ENCODE results near the gene PTTG1. TPM values are rescaled to one million over a fixed set of nuclear protein-coding genes. Genes with fewer than 3 reads are reported as not detected.

Gene PTTG1
- 35.6 TPM for polyA plus RNA-seq
- long read RNA-seq, donor 1, transcript PTTG1-201 (6 exons, 753 nt) = major isoform, 14 of 44 reads
- long read RNA-seq, donor 1, partial matches to known transcripts = 23 of 44 reads
- long read RNA-seq, donor 1, other reads (novel, unspliced or antisense) = 0 of 44 reads
- long read RNA-seq, donor 2, transcript PTTG1-201 (6 exons, 753 nt) = major isoform, 26 of 70 reads
- long read RNA-seq, donor 2, transcript PTTG1-202 (5 exons, 1,070 nt) = minor isoform, 11 of 70 reads
- long read RNA-seq, donor 2, partial matches to known transcripts = 29 of 70 reads
- long read RNA-seq, donor 2, other reads (novel, unspliced or antisense) = 0 of 70 reads
- long read RNA-seq, donor 3, transcript PTTG1-202 (5 exons, 1,070 nt) = minor isoform, 14 of 88 reads
- long read RNA-seq, donor 3, transcript PTTG1-201 (6 exons, 753 nt) = major isoform, 33 of 88 reads
- long read RNA-seq, donor 3, partial matches to known transcripts = 40 of 88 reads
- long read RNA-seq, donor 3, other reads (novel, unspliced or antisense) = 0 of 88 reads
- long read RNA-seq, donor 4, partial matches to known transcripts = 0 of 1 reads
- long read RNA-seq, donor 4, other reads (novel, unspliced or antisense) = 0 of 1 reads
- long read RNA-seq, donor 5, transcript PTTG1-201 (6 exons, 753 nt) = major isoform, 18 of 36 reads
- long read RNA-seq, donor 5, partial matches to known transcripts = 13 of 36 reads
- long read RNA-seq, donor 5, other reads (novel, unspliced or antisense) = 0 of 36 reads
- long read RNA-seq, donor 6, transcript PTTG1-201 (6 exons, 753 nt) = major isoform, 22 of 54 reads
- long read RNA-seq, donor 6, transcript PTTG1-202 (5 exons, 1,070 nt) = minor isoform, 13 of 54 reads
- long read RNA-seq, donor 6, partial matches to known transcripts = 18 of 54 reads
- long read RNA-seq, donor 6, other reads (novel, unspliced or antisense) = 0 of 54 reads
- long read RNA-seq, donor 7, transcript PTTG1-201 (6 exons, 753 nt) = major isoform, 21 of 59 reads
- long read RNA-seq, donor 7, transcript PTTG1-202 (5 exons, 1,070 nt) = minor isoform, 14 of 59 reads
- long read RNA-seq, donor 7, partial matches to known transcripts = 20 of 59 reads
- long read RNA-seq, donor 7, other reads (novel, unspliced or antisense) = 0 of 59 reads
- long read RNA-seq, donor 8, transcript PTTG1-202 (5 exons, 1,070 nt) = minor isoform, 7 of 92 reads
- long read RNA-seq, donor 8, transcript PTTG1-201 (6 exons, 753 nt) = major isoform, 46 of 92 reads
- long read RNA-seq, donor 8, partial matches to known transcripts = 37 of 92 reads
- long read RNA-seq, donor 8, other reads (novel, unspliced or antisense) = 0 of 92 reads
- long read RNA-seq, donor 9, transcript PTTG1-202 (5 exons, 1,070 nt) = minor isoform, 16 of 81 reads
- long read RNA-seq, donor 9, transcript PTTG1-201 (6 exons, 753 nt) = major isoform, 30 of 81 reads
- long read RNA-seq, donor 9, partial matches to known transcripts = 33 of 81 reads
- long read RNA-seq, donor 9, other reads (novel, unspliced or antisense) = 0 of 81 reads
- long read RNA-seq, donor 10, transcript PTTG1-202 (5 exons, 1,070 nt) = minor isoform, 6 of 57 reads
- long read RNA-seq, donor 10, transcript PTTG1-201 (6 exons, 753 nt) = major isoform, 30 of 57 reads
- long read RNA-seq, donor 10, partial matches to known transcripts = 21 of 57 reads
- long read RNA-seq, donor 10, other reads (novel, unspliced or antisense) = 0 of 57 reads
- long read RNA-seq, donor 11, transcript PTTG1-202 (5 exons, 1,070 nt) = minor isoform, 11 of 48 reads
- long read RNA-seq, donor 11, transcript PTTG1-201 (6 exons, 753 nt) = major isoform, 16 of 48 reads
- long read RNA-seq, donor 11, partial matches to known transcripts = 20 of 48 reads
- long read RNA-seq, donor 11, other reads (novel, unspliced or antisense) = 0 of 48 reads

DNA sequence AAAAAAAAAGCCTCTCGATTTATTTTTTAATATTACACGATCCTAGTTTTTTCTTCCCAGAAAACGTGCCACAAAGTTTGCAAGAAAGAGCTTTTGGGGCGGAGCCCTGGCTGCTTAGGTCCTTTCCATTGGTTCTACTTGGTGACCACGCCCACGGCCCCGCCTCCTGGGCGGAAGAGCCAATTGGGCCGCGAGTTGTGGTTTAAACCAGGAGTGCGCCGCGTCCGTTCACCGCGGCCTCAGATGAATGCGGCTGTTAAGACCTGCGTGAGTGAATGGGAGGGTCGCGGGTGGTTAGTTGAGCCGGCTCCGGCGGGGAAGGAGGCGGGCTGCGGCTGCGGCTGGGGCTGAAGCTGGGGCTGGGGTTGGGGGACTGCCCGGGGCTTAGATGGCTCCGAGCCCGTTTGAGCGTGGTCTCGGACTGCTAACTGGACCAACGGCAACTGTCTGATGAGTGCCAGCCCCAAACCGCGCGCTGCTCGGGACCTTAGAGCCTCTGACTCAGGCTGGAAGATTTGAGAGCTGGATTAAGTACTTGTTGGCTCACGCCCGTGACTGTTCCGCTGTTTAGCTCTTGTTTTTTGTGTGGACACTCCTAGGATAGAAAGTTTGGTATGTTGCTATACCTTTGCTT lies at the start of gene PTTG1:
TSS of gene PTTG1 (plus strand) at position 231 of the 634 bp plus-strand sequence. CDS start 458 bp downstream, outside the sequence.
- H3K4me1 ChIP-seq (ENCODE audit: control insufficient read depth, insufficient read depth, low read length) = peaks cover 8% of the 10 kb centered on the region

DNA sequence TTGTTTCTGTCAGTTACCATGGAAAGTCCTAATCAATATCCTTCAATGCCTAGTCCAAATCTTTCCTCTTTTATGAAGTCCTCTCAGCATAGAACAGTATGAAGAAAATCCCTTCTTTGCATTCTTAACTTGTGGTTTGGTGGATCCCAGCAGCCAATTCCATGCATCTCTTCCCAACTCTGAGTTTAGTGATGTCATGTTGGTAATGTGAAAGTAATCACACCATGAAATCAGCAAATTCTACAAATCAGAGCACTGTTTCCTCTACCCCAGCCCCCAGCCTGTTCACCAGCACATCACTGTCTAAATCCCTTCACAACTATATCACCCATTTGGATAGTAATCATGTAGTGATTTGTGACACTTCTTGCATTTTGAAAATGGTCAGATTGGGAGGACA lies 46.5 kb upstream of the PTTG1 start:
- Histone ChIP-seq H3K36me3 (ENCODE audit: control insufficient read depth, insufficient read depth, low read length) (no peaks in the 10 kb centered on the region), H3K27ac (ENCODE audit: low read length) (no peak overlapping the region), H3K4me3 (ENCODE audit: low read length) (no peak overlapping the region), H3K27me3 (ENCODE audit: control insufficient read depth, insufficient read depth, low read length) (peaks cover 7% of the 10 kb centered on the region), H3K4me1 (ENCODE audit: control insufficient read depth, insufficient read depth, low read length) (no peaks in the 10 kb centered on the region), H3K9me3 (ENCODE audit: control insufficient read depth, low read depth, low read length) (no peaks in the 10 kb centered on the region)
- no peak for DNase-seq

More for the DNA sequence above, at the start of gene PTTG1:
- no peaks in the 10 kb centered on the region for H3K9me3 ChIP-seq (ENCODE audit: control insufficient read depth, low read depth, low read length)
- H3K27me3 ChIP-seq (ENCODE audit: control insufficient read depth, insufficient read depth, low read length) = no peaks in the 10 kb centered on the region
- peak within 1 kb of the TSS; percentile 72 for H3K4me3 ChIP-seq (ENCODE audit: low read length)
- peak within 1 kb of the TSS; percentile 30 for H3K27ac ChIP-seq (ENCODE audit: low read length)
- DNase-seq = peak; percentile 96 to 97
- no peaks in the 10 kb centered on the region for H3K36me3 ChIP-seq (ENCODE audit: control insufficient read depth, insufficient read depth, low read length)
- 0% methylated on average over 1 of the region's 39 CpGs for WGBS (ENCODE audit: insufficient coverage, low lambda C conversion rate)

DNA sequence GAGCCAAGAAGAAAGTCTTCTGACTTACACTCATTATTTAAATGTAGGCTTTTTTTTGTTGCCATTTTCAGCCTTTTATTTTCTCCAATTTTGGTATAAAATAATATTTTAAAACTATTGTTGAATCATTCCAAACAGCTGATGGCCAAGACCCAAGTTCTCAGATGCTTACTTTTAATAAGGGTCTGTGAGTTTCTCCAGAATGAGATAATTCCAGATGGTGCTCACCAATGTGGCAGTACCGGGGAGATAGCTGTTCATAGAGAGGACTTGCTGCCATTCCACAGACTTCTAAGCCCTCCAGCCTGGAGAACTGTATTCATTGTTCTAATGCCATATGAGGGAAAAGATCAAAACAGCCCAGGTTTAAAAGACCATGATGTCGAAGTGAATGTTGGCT lies 46.0 kb upstream of the PTTG1 start:
- no peaks in the 10 kb centered on the region for H3K4me1 ChIP-seq (ENCODE audit: control insufficient read depth, insufficient read depth, low read length)
- no peaks in the 10 kb centered on the region for H3K9me3 ChIP-seq (ENCODE audit: control insufficient read depth, low read depth, low read length)
- no peak for DNase-seq
- WGBS (ENCODE audit: insufficient coverage, low lambda C conversion rate) = no CpG with 5 or more reads among the region's 2 CpGs
- H3K27me3 ChIP-seq (ENCODE audit: control insufficient read depth, insufficient read depth, low read length) = peaks cover 2% of the 10 kb centered on the region
- H3K36me3 ChIP-seq (ENCODE audit: control insufficient read depth, insufficient read depth, low read length) = no peaks in the 10 kb centered on the region
- no peak overlapping the region for H3K4me3 ChIP-seq (ENCODE audit: low read length)
- H3K27ac ChIP-seq (ENCODE audit: low read length) = no peak overlapping the region

DNA sequence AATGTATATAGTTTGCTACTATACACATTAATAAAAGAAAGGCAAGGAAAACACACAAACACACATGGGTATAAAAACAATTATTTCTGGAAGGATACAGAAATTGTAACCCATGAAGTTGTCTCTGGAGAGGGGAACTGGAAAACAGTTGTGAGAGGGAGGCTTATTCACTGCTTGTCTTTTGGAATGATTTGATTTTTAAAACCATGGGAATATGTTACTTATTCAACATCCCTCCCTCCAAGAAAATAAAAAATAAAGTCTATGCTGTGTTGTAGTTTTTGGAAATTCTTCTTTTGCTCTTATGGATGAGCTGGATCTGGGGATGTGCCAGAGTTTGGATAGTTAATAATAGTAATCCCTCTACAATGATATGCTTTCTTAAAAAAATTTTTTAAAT lies 45.2 kb upstream of the PTTG1 start:
- peaks cover 2% of the 10 kb centered on the region for H3K27me3 ChIP-seq (ENCODE audit: control insufficient read depth, insufficient read depth, low read length)
- H3K4me3 ChIP-seq (ENCODE audit: low read length) = no peak overlapping the region
- no peaks in the 10 kb centered on the region for H3K4me1 ChIP-seq (ENCODE audit: control insufficient read depth, insufficient read depth, low read length)
- H3K27ac ChIP-seq (ENCODE audit: low read length) = no peak overlapping the region
- DNase-seq = no peak
- H3K36me3 ChIP-seq (ENCODE audit: control insufficient read depth, insufficient read depth, low read length) = no peaks in the 10 kb centered on the region
- no peaks in the 10 kb centered on the region for H3K9me3 ChIP-seq (ENCODE audit: control insufficient read depth, low read depth, low read length)

DNA sequence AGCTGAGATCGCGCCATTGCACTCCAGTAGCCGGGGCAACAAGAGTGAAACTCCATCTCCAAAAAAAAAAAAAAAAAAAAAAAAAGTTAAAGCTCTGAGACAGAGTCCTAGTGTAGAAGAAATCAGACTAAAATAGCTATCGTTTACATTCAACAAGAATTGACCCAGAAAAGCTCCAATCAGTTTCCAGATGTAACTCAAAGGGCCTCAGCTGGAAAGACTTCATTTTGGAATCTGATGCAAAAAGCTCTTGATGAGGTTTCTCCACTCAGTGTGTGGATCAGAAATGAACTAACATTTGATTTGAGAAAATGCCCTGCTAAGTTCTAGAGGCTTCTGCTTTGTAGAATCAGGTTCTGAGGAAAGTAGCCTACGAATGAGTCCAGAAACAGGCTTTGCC lies 44.0 kb upstream of the PTTG1 start:
- Histone ChIP-seq H3K4me1 (ENCODE audit: control insufficient read depth, insufficient read depth, low read length) (no peaks in the 10 kb centered on the region), H3K9me3 (ENCODE audit: control insufficient read depth, low read depth, low read length) (no peaks in the 10 kb centered on the region), H3K4me3 (ENCODE audit: low read length) (no peak overlapping the region), H3K36me3 (ENCODE audit: control insufficient read depth, insufficient read depth, low read length) (no peaks in the 10 kb centered on the region), H3K27ac (ENCODE audit: low read length) (no peak overlapping the region), H3K27me3 (ENCODE audit: control insufficient read depth, insufficient read depth, low read length) (peaks cover 2% of the 10 kb centered on the region)
- no peak for DNase-seq
- no CpG with 5 or more reads among the region's 5 CpGs for WGBS (ENCODE audit: insufficient coverage, low lambda C conversion rate)

DNA sequence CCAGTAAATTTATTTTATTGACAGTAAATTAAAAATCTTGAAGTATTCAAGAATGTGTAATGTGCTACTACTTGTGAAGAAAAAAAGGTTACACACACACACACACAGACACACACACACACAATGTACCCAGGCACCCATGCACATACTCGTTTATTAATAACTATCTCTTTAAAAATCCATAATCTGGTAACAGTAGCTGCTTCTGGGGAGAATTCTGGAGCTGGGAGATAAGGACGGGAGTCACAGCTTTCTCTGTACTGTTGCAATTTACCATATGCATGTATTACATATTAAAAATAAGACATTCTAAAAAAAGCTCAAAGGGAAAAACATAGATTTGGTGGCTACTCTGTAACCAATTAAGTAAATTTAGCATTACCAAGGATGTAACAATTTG lies 43.3 kb upstream of the PTTG1 start:
- Histone ChIP-seq H3K9me3 (ENCODE audit: control insufficient read depth, low read depth, low read length) (no peaks in the 10 kb centered on the region), H3K4me1 (ENCODE audit: control insufficient read depth, insufficient read depth, low read length) (no peaks in the 10 kb centered on the region), H3K27me3 (ENCODE audit: control insufficient read depth, insufficient read depth, low read length) (peaks cover 2% of the 10 kb centered on the region), H3K4me3 (ENCODE audit: low read length) (no peak overlapping the region), H3K36me3 (ENCODE audit: control insufficient read depth, insufficient read depth, low read length) (no peaks in the 10 kb centered on the region), H3K27ac (ENCODE audit: low read length) (no peak overlapping the region)
- 60% methylated on average over 1 of the region's 2 CpGs for WGBS (ENCODE audit: insufficient coverage, low lambda C conversion rate)
- DNase-seq = no peak

DNA sequence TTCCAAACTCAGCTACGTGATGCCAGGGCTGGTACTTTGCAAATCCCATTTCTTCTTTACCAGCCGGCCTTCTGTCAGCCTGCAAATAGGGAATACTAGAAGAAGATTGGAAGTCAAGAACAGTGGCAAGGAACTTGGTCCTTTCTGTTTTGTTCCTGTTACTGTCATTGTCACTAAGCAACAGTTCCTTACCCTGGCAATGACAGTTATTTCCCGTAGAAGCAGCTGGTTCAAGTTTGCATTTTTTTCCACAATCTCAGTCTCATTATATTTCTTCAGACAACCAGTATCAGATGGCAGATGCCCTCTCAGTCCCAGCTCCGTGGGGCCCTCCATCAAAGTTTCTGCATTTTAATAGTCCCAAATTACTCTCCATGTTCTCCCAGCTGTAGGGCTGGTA lies 42.1 kb upstream of the PTTG1 start:
- DNase-seq = no peak
- no peak overlapping the region for H3K4me3 ChIP-seq (ENCODE audit: low read length)
- H3K4me1 ChIP-seq (ENCODE audit: control insufficient read depth, insufficient read depth, low read length) = no peaks in the 10 kb centered on the region
- no peaks in the 10 kb centered on the region for H3K36me3 ChIP-seq (ENCODE audit: control insufficient read depth, insufficient read depth, low read length)
- no peak overlapping the region for H3K27ac ChIP-seq (ENCODE audit: low read length)
- H3K9me3 ChIP-seq (ENCODE audit: control insufficient read depth, low read depth, low read length) = no peaks in the 10 kb centered on the region
- WGBS (ENCODE audit: insufficient coverage, low lambda C conversion rate) = 50% methylated on average over 2 of the region's 4 CpGs
- peaks cover 2% of the 10 kb centered on the region for H3K27me3 ChIP-seq (ENCODE audit: control insufficient read depth, insufficient read depth, low read length)

DNA sequence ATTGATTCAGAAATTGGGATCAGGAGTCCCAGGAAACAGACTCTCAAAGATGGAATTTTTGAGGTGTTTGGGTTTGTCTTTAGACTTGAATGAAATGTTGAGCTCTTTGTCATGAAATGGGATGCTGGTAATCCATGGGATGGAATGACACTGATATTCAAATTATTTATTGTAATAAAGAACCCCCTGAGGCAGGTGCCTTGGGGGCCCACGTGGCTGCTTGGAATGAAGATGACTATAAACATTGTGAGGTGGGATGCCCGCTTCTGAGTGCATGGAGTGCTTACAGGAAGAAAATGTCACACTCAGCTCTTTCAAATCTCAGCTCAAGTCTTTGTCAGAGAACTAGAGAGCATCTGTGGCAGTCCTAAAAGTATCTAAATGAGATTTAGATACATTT lies 41.6 kb upstream of the PTTG1 start:
- no peaks in the 10 kb centered on the region for H3K4me1 ChIP-seq (ENCODE audit: control insufficient read depth, insufficient read depth, low read length)
- no peak for DNase-seq
- no peaks in the 10 kb centered on the region for H3K36me3 ChIP-seq (ENCODE audit: control insufficient read depth, insufficient read depth, low read length)
- no peaks in the 10 kb centered on the region for H3K9me3 ChIP-seq (ENCODE audit: control insufficient read depth, low read depth, low read length)
- H3K4me3 ChIP-seq (ENCODE audit: low read length) = no peak overlapping the region
- peaks cover 2% of the 10 kb centered on the region for H3K27me3 ChIP-seq (ENCODE audit: control insufficient read depth, insufficient read depth, low read length)
- no peak overlapping the region for H3K27ac ChIP-seq (ENCODE audit: low read length)
- no CpG with 5 or more reads among the region's 2 CpGs for WGBS (ENCODE audit: insufficient coverage, low lambda C conversion rate)

DNA sequence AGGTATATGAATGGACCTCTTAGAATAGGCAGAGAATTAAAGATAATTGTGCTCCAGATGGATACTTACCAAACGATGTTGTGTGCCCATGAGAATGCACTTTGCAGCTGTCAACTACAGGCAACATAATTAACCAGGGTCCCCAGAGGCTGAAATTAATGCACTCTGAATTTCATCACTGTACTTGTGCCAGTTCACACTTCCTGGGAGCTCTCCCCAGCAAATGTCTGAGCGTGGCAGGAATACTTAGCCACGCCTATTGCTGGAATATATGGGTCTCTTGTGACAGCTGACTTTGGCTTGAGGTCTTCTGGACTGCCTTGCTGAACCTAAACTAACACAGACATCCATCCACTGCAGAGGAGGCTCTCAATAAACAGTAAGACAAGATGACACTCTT lies 39.3 kb upstream of the PTTG1 start:
- no peak for DNase-seq
- H3K9me3 ChIP-seq (ENCODE audit: control insufficient read depth, low read depth, low read length) = peaks cover 7% of the 10 kb centered on the region
- H3K4me1 ChIP-seq (ENCODE audit: control insufficient read depth, insufficient read depth, low read length) = no peaks in the 10 kb centered on the region
- no peak overlapping the region for H3K4me3 ChIP-seq (ENCODE audit: low read length)
- no peak overlapping the region for H3K27ac ChIP-seq (ENCODE audit: low read length)
- H3K36me3 ChIP-seq (ENCODE audit: control insufficient read depth, insufficient read depth, low read length) = no peaks in the 10 kb centered on the region
- no CpG with 5 or more reads among the region's 3 CpGs for WGBS (ENCODE audit: insufficient coverage, low lambda C conversion rate)
- no peaks in the 10 kb centered on the region for H3K27me3 ChIP-seq (ENCODE audit: control insufficient read depth, insufficient read depth, low read length)

Measured in large intestine (tissue), 12 donors.